AG04449 (cell line): ENCODE data around the gene LIPM.

Experiments used
- CTCF ChIA-PET: fragments of 350-600 bp; formaldehyde crosslinking; extraction: SDS; loops from one replicate; lab custom pipeline; 2021; ENCODE audit warnings: antibody characterized with exemption; lab: Yijun Ruan, JAX
- POLR2A ChIA-PET: fragments of 400-600, 350-600 bp; formaldehyde crosslinking; extraction: SDS; loops from one replicate; lab custom pipeline; 2020; ENCODE audit warnings: antibody characterized with exemption, inconsistent platforms; lab: Yijun Ruan, JAX
- DNase-seq: peaks from one replicate; pipeline ENCODE4 v3.0.0-alpha.2; 2010; ENCODE audit warnings: low read depth, low spot score
- H3K4me3 ChIP-seq: 2 replicates; pipeline ENCODE4 v1.5.1; 2011; ENCODE audit warnings: low read depth, mild to moderate bottlenecking, control low read depth, low read length
- CTCF ChIP-seq: IDR thresholded peaks from one replicate; pipeline ENCODE4 v1.5.1; 2011; ENCODE audit warnings: mild to moderate bottlenecking, moderate library complexity, low read length, control low read depth, inconsistent platforms; ENCODE audit not compliant: insufficient read depth; ENCODE audit errors: missing control alignments

The LIPM gene

GRCh38 chr10:88792661-88793060 lies 9.9 kb upstream of the LIPM start:
- no peak overlapping the region for H3K4me3 ChIP-seq
- TF ChIP-seq CTCF = no peak
- CTCF ChIA-PET = interaction anchor here (0.8 to 1.6 kb wide), 4 partner anchors 16 to 228 kb away, joined by 3 to 6 read pairs (median 4); no protein-coding TSS in a partner anchor
- DNase-seq = no peak
- POLR2A ChIA-PET = no interaction called here

GRCh38 chr10:88793712-88794299 lies 8.7 kb upstream of the LIPM start:
- ChIA-PET POLR2A (interaction anchor here (0.7 kb wide), 1 partner anchor 26 kb away, joined by 5 read pairs; no protein-coding TSS in a partner anchor), CTCF (interaction anchor here (0.9 to 2.6 kb wide), 5 partner anchors 16 to 228 kb away, joined by 3 to 13 read pairs (median 4); no protein-coding TSS in a partner anchor)
- no peak for DNase-seq
- no peak for TF ChIP-seq CTCF
- no peak overlapping the region for H3K4me3 ChIP-seq

- no peak overlapping the region for H3K4me3 ChIP-seq
- CTCF ChIA-PET = interaction anchor here (0.9 to 2.6 kb wide), 7 partner anchors 10 to 229 kb away, joined by 3 to 13 read pairs (median 4); no protein-coding TSS in a partner anchor
Measured at GRCh38 chr10:88794731-88795130, 7.8 kb upstream of the LIPM start.

GRCh38 chr10:88800152-88801125 lies 2.1 kb upstream of the LIPM start:
- no peak for TF ChIP-seq CTCF
- POLR2A ChIA-PET = no interaction called here
- CTCF ChIA-PET = interaction anchor here (1.7 to 4.3 kb wide), 4 partner anchors 9 to 235 kb away, joined by 4 to 26 read pairs (median 12); no protein-coding TSS in a partner anchor
- H3K4me3 ChIP-seq = no peak overlapping the region
- peak; percentile 49 for DNase-seq

More at GRCh38 chr10:88794731-88795130, 7.8 kb upstream of the LIPM start:
- DNase-seq = no peak
- POLR2A ChIA-PET = no interaction called here
- TF ChIP-seq CTCF = no peak

- CTCF ChIA-PET = interaction anchor here (1.2 to 2.0 kb wide), 6 partner anchors 9 to 238 kb away, joined by 3 to 5 read pairs (median 4); no protein-coding TSS in a partner anchor
- no peak for TF ChIP-seq CTCF
- DNase-seq = no peak
- POLR2A ChIA-PET = no interaction called here
- no peak overlapping the region for H3K4me3 ChIP-seq
Measured at GRCh38 chr10:88803641-88804040, 1.1 kb downstream of the LIPM start.
